SH-SY5Y (cell line): Measurements from ENCODE around the gene ADNP.

Source experiments
- GATA2 ChIP-seq: IDR thresholded peaks from 2 replicates; pipeline ENCODE4 v1.6.1; 2011; ENCODE audit warnings: mild to moderate bottlenecking, low read depth, low read length
- GATA3 ChIP-seq: IDR thresholded peaks from 2 replicates; pipeline ENCODE4 v1.6.1; 2011; ENCODE audit warnings: low read depth, mild to moderate bottlenecking, low read length, moderate library complexity

- no peak for TF ChIP-seq GATA2
- TF ChIP-seq GATA3 = no peak
Observed at GRCh38 chr20:50883856-50884255, 47.4 kb downstream of the ADNP start.
